ENCODE measurements around the gene CYBB.

The CYBB gene

GRCh38 chrX:37830371-37830770, 50.5 kb downstream of the CYBB start:
- no CpG with 5 or more reads among the region's 1 CpG for WGBS

GRCh38 chrX:37834937-37835336, 55.1 kb downstream of the CYBB start:
- H2BK15ac ChIP-seq (ENCODE audit: low read depth, poor library complexity, severe bottlenecking) = no peak overlapping the region
- H3K4ac ChIP-seq (ENCODE audit: low read depth in 1 of 2, low read length in 2 of 2) = no peak overlapping the region
- H3K9ac ChIP-seq (ENCODE audit: low read length) = no peak overlapping the region
- no peak overlapping the region for H3K18ac ChIP-seq (ENCODE audit: low read depth in 1 of 2, low read length in 2 of 2)
- no peak overlapping the region for H3K4me3 ChIP-seq (ENCODE audit: insufficient read depth in 1 of 2, low read depth in 1 of 2, low read length in 2 of 2)
- H2BK120ac ChIP-seq (ENCODE audit: low read depth, low read length) = no peak overlapping the region
- H3K4me2 ChIP-seq (ENCODE audit: low read length, poor library complexity, severe bottlenecking) = no peak overlapping the region
- WGBS = 97% methylated on average over 2 of the region's 4 CpGs
- no peak overlapping the region for H3K23ac ChIP-seq (ENCODE audit: low read length in 2 of 2)
- no peaks in the 10 kb centered on the region for H3K79me1 ChIP-seq (replicated peaks; ENCODE audit: low read length, poor library complexity, severe bottlenecking)
- H3K4me1 ChIP-seq (ENCODE audit: control insufficient read depth, insufficient read depth, low read depth, low read length) = no peaks in the 10 kb centered on the region
- H2AFZ ChIP-seq (ENCODE audit: low read depth, low read length) = no peak overlapping the region
- no peak overlapping the region for H2BK12ac ChIP-seq (ENCODE audit: low read length in 2 of 2)
- peaks cover 0 to 13% of the 10 kb centered on the region in 2 experiments for H3K36me3 ChIP-seq (ENCODE audit: control insufficient read depth in 1 of 2, insufficient read depth in 2 of 2, low read depth in 1 of 2, low read length in 2 of 2)
- H4K91ac ChIP-seq (ENCODE audit: low read length) = no peak overlapping the region
- no peak overlapping the region for H2AK5ac ChIP-seq (ENCODE audit: low read length, severe bottlenecking)
- no peak overlapping the region for H3K27ac ChIP-seq (ENCODE audit: low read length, poor library complexity, severe bottlenecking)
- no peak overlapping the region for H4K8ac ChIP-seq (ENCODE audit: low read length)
- H3K9me3 ChIP-seq (ENCODE audit: control insufficient read depth, low read length) = peaks cover 7% of the 10 kb centered on the region
- no peaks in the 10 kb centered on the region for H3K27me3 ChIP-seq (ENCODE audit: control insufficient read depth in 1 of 2, insufficient read depth in 1 of 2, low read length in 2 of 2)
- H2BK5ac ChIP-seq (ENCODE audit: low read depth, low read length, poor library complexity, severe bottlenecking) = no peak overlapping the region
- no peak for DNase-seq
- H3K14ac ChIP-seq (ENCODE audit: low read length in 2 of 2) = no peak overlapping the region

More at GRCh38 chrX:37830371-37830770, 50.5 kb downstream of the CYBB start:
- Histone ChIP-seq H2BK15ac (ENCODE audit: low read depth, poor library complexity, severe bottlenecking) (no peak overlapping the region), H3K9ac (ENCODE audit: low read length) (no peak overlapping the region), H3K18ac (ENCODE audit: low read depth in 1 of 2, low read length in 2 of 2) (no peak overlapping the region), H3K4me2 (ENCODE audit: low read length, poor library complexity, severe bottlenecking) (no peak overlapping the region), H2BK5ac (ENCODE audit: low read depth, low read length, poor library complexity, severe bottlenecking) (no peak overlapping the region), H2BK120ac (ENCODE audit: low read depth, low read length) (no peak overlapping the region), H2AFZ (ENCODE audit: low read depth, low read length) (no peak overlapping the region), H2AK5ac (ENCODE audit: low read length, severe bottlenecking) (no peak overlapping the region), H2BK12ac (ENCODE audit: low read length in 2 of 2) (no peak overlapping the region), H3K14ac (ENCODE audit: low read length in 2 of 2) (no peak overlapping the region), H3K27ac (ENCODE audit: low read length, poor library complexity, severe bottlenecking) (no peak overlapping the region), H3K23ac (ENCODE audit: low read length in 2 of 2) (no peak overlapping the region), H4K8ac (ENCODE audit: low read length) (no peak overlapping the region), H3K79me1 (replicated peaks; ENCODE audit: low read length, poor library complexity, severe bottlenecking) (no peaks in the 10 kb centered on the region), H3K9me3 (ENCODE audit: control insufficient read depth, low read length) (no peaks in the 10 kb centered on the region), H3K4me3 (ENCODE audit: insufficient read depth in 1 of 2, low read depth in 1 of 2, low read length in 2 of 2) (no peak overlapping the region), H3K36me3 (ENCODE audit: control insufficient read depth in 1 of 2, insufficient read depth in 2 of 2, low read depth in 1 of 2, low read length in 2 of 2) (no peaks in the 10 kb centered on the region), H3K27me3 (ENCODE audit: control insufficient read depth in 1 of 2, insufficient read depth in 1 of 2, low read length in 2 of 2) (no peaks in the 10 kb centered on the region), H3K4me1 (ENCODE audit: control insufficient read depth, insufficient read depth, low read depth, low read length) (no peaks in the 10 kb centered on the region), H4K91ac (ENCODE audit: low read length) (no peak overlapping the region), H3K4ac (ENCODE audit: low read depth in 1 of 2, low read length in 2 of 2) (no peak overlapping the region)
- peak; percentile 45 for DNase-seq

- Histone ChIP-seq H3K79me1 (replicated peaks; ENCODE audit: low read length, poor library complexity, severe bottlenecking) (no peaks in the 10 kb centered on the region), H2BK5ac (ENCODE audit: low read depth, low read length, poor library complexity, severe bottlenecking) (no peak overlapping the region), H2BK15ac (ENCODE audit: low read depth, poor library complexity, severe bottlenecking) (no peak overlapping the region), H3K9me3 (ENCODE audit: control insufficient read depth, low read length) (peaks cover 7% of the 10 kb centered on the region), H3K4me2 (ENCODE audit: low read length, poor library complexity, severe bottlenecking) (no peak overlapping the region), H2AK5ac (ENCODE audit: low read length, severe bottlenecking) (no peak overlapping the region), H3K36me3 (ENCODE audit: control insufficient read depth in 1 of 2, insufficient read depth in 2 of 2, low read depth in 1 of 2, low read length in 2 of 2) (peaks cover 0 to 31% of the 10 kb centered on the region in 2 experiments), H3K9ac (ENCODE audit: low read length) (no peak overlapping the region), H2AFZ (ENCODE audit: low read depth, low read length) (no peak overlapping the region), H3K14ac (ENCODE audit: low read length in 2 of 2) (no peak overlapping the region), H3K4me1 (ENCODE audit: control insufficient read depth, insufficient read depth, low read depth, low read length) (no peaks in the 10 kb centered on the region), H3K18ac (ENCODE audit: low read depth in 1 of 2, low read length in 2 of 2) (no peak overlapping the region), H2BK120ac (ENCODE audit: low read depth, low read length) (no peak overlapping the region), H3K4ac (ENCODE audit: low read depth in 1 of 2, low read length in 2 of 2) (no peak overlapping the region), H3K23ac (ENCODE audit: low read length in 2 of 2) (no peak overlapping the region), H4K8ac (ENCODE audit: low read length) (no peak overlapping the region), H4K91ac (ENCODE audit: low read length) (no peak overlapping the region), H3K27me3 (ENCODE audit: control insufficient read depth in 1 of 2, insufficient read depth in 1 of 2, low read length in 2 of 2) (no peaks in the 10 kb centered on the region), H2BK12ac (ENCODE audit: low read length in 2 of 2) (no peak overlapping the region), H3K27ac (ENCODE audit: low read length, poor library complexity, severe bottlenecking) (no peak overlapping the region), H3K4me3 (ENCODE audit: insufficient read depth in 1 of 2, low read depth in 1 of 2, low read length in 2 of 2) (no peak overlapping the region)
- 80% methylated on average over 1 of the region's 3 CpGs for WGBS
- no peak for DNase-seq
Measured at GRCh38 chrX:37840931-37841330, 61.1 kb downstream of the CYBB start.

- Histone ChIP-seq H3K4me2 (ENCODE audit: low read length, poor library complexity, severe bottlenecking) (no peak overlapping the region), H3K36me3 (ENCODE audit: control insufficient read depth in 1 of 2, insufficient read depth in 2 of 2, low read depth in 1 of 2, low read length in 2 of 2) (peaks cover 0 to 18% of the 10 kb centered on the region in 2 experiments), H3K23ac (ENCODE audit: low read length in 2 of 2) (no peak overlapping the region), H3K4ac (ENCODE audit: low read depth in 1 of 2, low read length in 2 of 2) (no peak overlapping the region), H3K27ac (ENCODE audit: low read length, poor library complexity, severe bottlenecking) (no peak overlapping the region), H2AK5ac (ENCODE audit: low read length, severe bottlenecking) (no peak overlapping the region), H3K79me1 (replicated peaks; ENCODE audit: low read length, poor library complexity, severe bottlenecking) (no peaks in the 10 kb centered on the region), H2BK5ac (ENCODE audit: low read depth, low read length, poor library complexity, severe bottlenecking) (no peak overlapping the region), H4K91ac (ENCODE audit: low read length) (no peak overlapping the region), H3K9me3 (ENCODE audit: control insufficient read depth, low read length) (no peaks in the 10 kb centered on the region), H2BK15ac (ENCODE audit: low read depth, poor library complexity, severe bottlenecking) (no peak overlapping the region), H3K27me3 (ENCODE audit: control insufficient read depth in 1 of 2, insufficient read depth in 1 of 2, low read length in 2 of 2) (no peaks in the 10 kb centered on the region), H3K4me3 (ENCODE audit: insufficient read depth in 1 of 2, low read depth in 1 of 2, low read length in 2 of 2) (no peak overlapping the region), H3K18ac (ENCODE audit: low read depth in 1 of 2, low read length in 2 of 2) (no peak overlapping the region), H4K8ac (ENCODE audit: low read length) (no peak overlapping the region), H3K4me1 (ENCODE audit: control insufficient read depth, insufficient read depth, low read depth, low read length) (no peaks in the 10 kb centered on the region), H3K14ac (ENCODE audit: low read length in 2 of 2) (no peak overlapping the region), H3K9ac (ENCODE audit: low read length) (no peak overlapping the region), H2BK120ac (ENCODE audit: low read depth, low read length) (no peak overlapping the region), H2AFZ (ENCODE audit: low read depth, low read length) (no peak overlapping the region), H2BK12ac (ENCODE audit: low read length in 2 of 2) (no peak overlapping the region)
- no peak for DNase-seq
Measured at GRCh38 chrX:37844622-37845021, 64.8 kb downstream of the CYBB start.

Data from mesenchymal stem cell (in vitro differentiated cells and primary cell).